H1 (cell line): ENCODE data around the gene CDC45. TPM values are rescaled to one million over a fixed set of nuclear protein-coding genes. Genes with fewer than 3 reads are reported as not detected.

ENCODE experiments used
- CTCF ChIA-PET: fragments of 300-600 bp; sonication (Branson Sonifier 250); formaldehyde crosslinking; loops from one replicate; lab custom pipeline; 2021; ENCODE audit not compliant: partially characterized antibody; lab: Charles Lee
- POLR2A ChIA-PET: fragments of 300-600 bp; sonication (Branson Sonifier 250); formaldehyde crosslinking; loops from one replicate; lab custom pipeline; 2021; ENCODE audit warnings: inconsistent platforms; ENCODE audit not compliant: partially characterized antibody; lab: Charles Lee
- DNase-seq, 2 experiments: peaks; one replicate each; pipeline versions ENCODE4 v3.0.0 to v3.0.0-alpha.2; 2010 to 2022; ENCODE audit warnings: low spot score in 2 of 2, low read depth in 1 of 2, mixed read lengths in 1 of 2
- FAIRE-seq: peaks from 2 replicates; lab custom pipeline; 2011; peaks lifted over from hg19 to GRCh38; lab: Jason Lieb, UNC
- H2AFZ ChIP-seq: 2 replicates; pipeline ENCODE4 v1.8.1; 2012; ENCODE audit warnings: low read length, inconsistent platforms
- H2AK5ac ChIP-seq: 2 replicates; pipeline ENCODE4 v1.6.1; 2013; ENCODE audit warnings: low read depth, low read length
- H2BK120ac ChIP-seq: replicated peaks from 2 replicates; pipeline ENCODE3; 2013; ENCODE audit warnings: low read depth, low read length, inconsistent platforms
- H2BK12ac ChIP-seq: 2 replicates; pipeline ENCODE4 v1.6.1; 2013; ENCODE audit warnings: low read depth, low read length
- H2BK15ac ChIP-seq: 2 replicates; pipeline ENCODE4 v1.6.1; 2013; ENCODE audit warnings: low read length
- H2BK20ac ChIP-seq: 2 replicates; pipeline ENCODE4 v1.6.1; 2013; ENCODE audit warnings: low read length
- H2BK5ac ChIP-seq: 2 replicates; pipeline ENCODE4 v1.6.1; 2013; ENCODE audit warnings: low read depth, low read length
- H3K14ac ChIP-seq: 2 replicates; pipeline ENCODE4 v1.6.1; 2013; ENCODE audit warnings: inconsistent platforms; ENCODE audit not compliant: insufficient read length
- H3K18ac ChIP-seq: 2 replicates; pipeline ENCODE4 v1.6.1; 2013; ENCODE audit warnings: low read length; ENCODE audit errors: extremely low read depth
- H3K23ac ChIP-seq: 2 replicates; pipeline ENCODE4 v1.6.1; 2013; ENCODE audit warnings: inconsistent platforms; ENCODE audit not compliant: insufficient read length
- H3K23me2 ChIP-seq: 2 replicates; pipeline ENCODE4 v1.6.1; 2013; ENCODE audit warnings: low read depth, low read length
- H3K27ac ChIP-seq: 2 replicates; pipeline ENCODE4 v1.6.1; 2011; ENCODE audit warnings: low read depth, low read length, inconsistent platforms
- H3K27me3 ChIP-seq, 4 experiments: replicated peaks in 1 of 4; 1 replicate in 1 of 4; 2 replicates in 3 of 4; pipeline versions ENCODE4 v1.6.1 to v1.8.1; 2011 to 2013; ENCODE audit warnings: low read length in 3 of 4, mild to moderate bottlenecking in 3 of 4, inconsistent platforms in 2 of 4, mixed read lengths in 2 of 4, moderate library complexity in 1 of 4; ENCODE audit not compliant: control insufficient read depth in 3 of 4, insufficient read depth in 3 of 4; ENCODE audit errors: extremely low read depth in 1 of 4
- H3K36me3 ChIP-seq, 4 experiments: 2 replicates each; pipeline versions ENCODE4 v1.6.1 to v1.8.1; 2011 to 2013; ENCODE audit warnings: mild to moderate bottlenecking in 4 of 4, low read length in 3 of 4, moderate library complexity in 2 of 4, control low read depth in 1 of 4, inconsistent platforms in 1 of 4; ENCODE audit not compliant: insufficient read depth in 4 of 4, control insufficient read depth in 2 of 4
- H3K4ac ChIP-seq: replicated peaks from 2 replicates; pipeline ENCODE3; 2013; ENCODE audit warnings: low read length, low read depth, mixed read lengths, inconsistent platforms; ENCODE audit not compliant: insufficient read length
- H3K4me1 ChIP-seq, 4 experiments: replicated peaks in 1 of 4; 1 replicate in 1 of 4; 2 replicates in 3 of 4; pipeline versions ENCODE4 v1.6.1 to v1.8.1; 2011 to 2013; ENCODE audit warnings: low read length in 3 of 4, inconsistent platforms in 2 of 4, mixed read lengths in 1 of 4; ENCODE audit not compliant: insufficient read depth in 4 of 4, control insufficient read depth in 3 of 4
- H3K4me2 ChIP-seq, 2 experiments: 2 replicates each; pipeline versions ENCODE4 v1.6.1 to v1.8.1; 2011 to 2013; ENCODE audit warnings: low read depth in 2 of 2, low read length in 2 of 2, control low read depth in 1 of 2, inconsistent platforms in 1 of 2, mild to moderate bottlenecking in 1 of 2; ENCODE audit not compliant: insufficient read depth in 1 of 2
- H3K4me3 ChIP-seq, 4 experiments: fragments of 200-600, 300-600 bp in 1 of 4; sonication (generic), shearing (Covaris generic), sonication (Bioruptor Twin) in 1 of 4; 2 replicates each; pipeline versions ENCODE4 v1.5.1 to v1.8.1; 2011 to 2016; ENCODE audit warnings: low read length in 4 of 4, low read depth in 3 of 4, control low read depth in 2 of 4, inconsistent platforms in 2 of 4, mild to moderate bottlenecking in 2 of 4, mixed read lengths in 1 of 4, moderate library complexity in 1 of 4; ENCODE audit not compliant: insufficient read depth in 2 of 4; ENCODE audit errors: extremely low read depth in 1 of 4
- H3K56ac ChIP-seq: replicated peaks from 2 replicates; pipeline ENCODE3; 2013; ENCODE audit warnings: low read depth, mild to moderate bottlenecking, mixed read lengths, low read length, inconsistent platforms; ENCODE audit not compliant: insufficient read length
- H3K79me1 ChIP-seq: 2 replicates; pipeline ENCODE4 v1.6.1; 2013; ENCODE audit warnings: low read depth, low read length, control low read depth
- H3K79me2 ChIP-seq, 2 experiments: 2 replicates each; pipeline versions ENCODE4 v1.6.1 to v1.8.1; 2012 to 2013; ENCODE audit warnings: low read length in 2 of 2, mild to moderate bottlenecking in 2 of 2, inconsistent platforms in 1 of 2; ENCODE audit not compliant: insufficient read depth in 2 of 2, control insufficient read depth in 1 of 2
- H3K9ac ChIP-seq, 4 experiments: replicated peaks in 1 of 4; 1 replicate in 1 of 4; 2 replicates in 3 of 4; pipeline versions ENCODE4 v1.6.1 to v1.8.1; 2011 to 2013; ENCODE audit warnings: low read depth in 3 of 4, low read length in 3 of 4, control low read depth in 2 of 4, mild to moderate bottlenecking in 2 of 4, moderate library complexity in 2 of 4, inconsistent platforms in 1 of 4; ENCODE audit errors: extremely low read depth in 1 of 4
- H3K9me3 ChIP-seq, 2 experiments: 2 replicates each; pipeline versions ENCODE4 v1.6.1 to v1.8.1; 2012 to 2013; ENCODE audit warnings: mild to moderate bottlenecking in 2 of 2, moderate library complexity in 2 of 2, control low read depth in 1 of 2, inconsistent platforms in 1 of 2, low read depth in 1 of 2, low read length in 1 of 2, mixed read lengths in 1 of 2; ENCODE audit not compliant: insufficient read depth in 2 of 2
- H4K20me1 ChIP-seq, 2 experiments: replicated peaks in 1 of 2; 2 replicates each; pipeline versions ENCODE3 to v1.8.1; 2011 to 2013; ENCODE audit warnings: inconsistent platforms in 2 of 2, low read length in 2 of 2, mild to moderate bottlenecking in 1 of 2; ENCODE audit not compliant: insufficient read depth in 2 of 2, control insufficient read depth in 1 of 2
- H4K5ac ChIP-seq: 2 replicates; pipeline ENCODE4 v1.6.1; 2013; ENCODE audit warnings: low read length, low read depth, mixed read lengths, inconsistent platforms; ENCODE audit not compliant: insufficient read length
- H4K8ac ChIP-seq: 2 replicates; pipeline ENCODE4 v1.8.0; 2013; ENCODE audit warnings: mild to moderate bottlenecking, moderate library complexity, low read length, inconsistent platforms; ENCODE audit not compliant: insufficient read depth; ENCODE audit errors: extremely low read depth
- H4K91ac ChIP-seq: replicated peaks from 2 replicates; pipeline ENCODE3; 2013; ENCODE audit warnings: low read length, mixed read lengths, inconsistent platforms; ENCODE audit not compliant: insufficient read length
- BCL11A ChIP-seq, 2 experiments: IDR thresholded peaks; one replicate each; pipeline ENCODE4 v1.6.1; 2011; ENCODE audit warnings: low read depth in 2 of 2, low read length in 2 of 2, mild to moderate bottlenecking in 2 of 2
- CHD2 ChIP-seq: IDR thresholded peaks from 2 replicates; pipeline ENCODE4 v1.6.1; 2012; ENCODE audit warnings: low read length, improper control_type of control experiment
- GTF2F1 ChIP-seq: IDR thresholded peaks from 2 replicates; pipeline ENCODE4 v1.6.1; 2012; ENCODE audit warnings: low read depth, low read length, improper control_type of control experiment, borderline replicate concordance
- HDAC2 ChIP-seq, 2 experiments: fragments of 300-600 bp in 1 of 2; sonication (generic) in 1 of 2; IDR thresholded peaks; 2 replicates each; pipeline ENCODE4 v1.6.1; 2011 to 2012; ENCODE audit warnings: low read depth in 2 of 2, low read length in 2 of 2, mild to moderate bottlenecking in 2 of 2, moderate library complexity in 2 of 2, borderline replicate concordance in 1 of 2, inconsistent platforms in 1 of 2
- HDAC6 ChIP-seq: IDR thresholded peaks from one replicate; pipeline ENCODE4 v1.7.1; 2012; ENCODE audit warnings: low read depth, mild to moderate bottlenecking, inconsistent platforms, low read length, moderate library complexity
- PHF8 ChIP-seq: fragments of 200-600 bp; sonication (generic); conservative IDR thresholded peaks from 2 replicates; pipeline ENCODE4 v1.7.1; 2012; ENCODE audit warnings: low read depth, mild to moderate bottlenecking, inconsistent platforms, low read length, moderate library complexity
- RAD21 ChIP-seq, 2 experiments: IDR thresholded peaks in 1 of 2; conservative IDR thresholded peaks in 1 of 2; 2 replicates each; pipeline ENCODE4 v1.6.1; 2011; ENCODE audit warnings: low read depth in 2 of 2, low read length in 2 of 2, improper control_type of control experiment in 1 of 2, inconsistent platforms in 1 of 2, mild to moderate bottlenecking in 1 of 2, moderate library complexity in 1 of 2
- SAP30 ChIP-seq: fragments of 300-600 bp; sonication (generic); IDR thresholded peaks from 2 replicates; pipeline ENCODE4 v1.7.1; 2012; ENCODE audit warnings: low read length, moderate library complexity, mild to moderate bottlenecking, inconsistent platforms; ENCODE audit not compliant: insufficient read depth, insufficient replicate concordance
- SUZ12 ChIP-seq: fragments of 200-600 bp; sonication (generic); IDR thresholded peaks from 2 replicates; pipeline ENCODE4 v1.6.1; 2012; ENCODE audit warnings: mild to moderate bottlenecking, inconsistent platforms, low read length, moderate library complexity, mixed read lengths
- TAF7 ChIP-seq: optimal IDR thresholded peaks from 2 replicates; pipeline ENCODE3; 2011; ENCODE audit warnings: low read depth, mild to moderate bottlenecking, inconsistent platforms, low read length, moderate library complexity, borderline replicate concordance
- TCF12 ChIP-seq: IDR thresholded peaks from 2 replicates; pipeline ENCODE4 v1.6.1; 2011; ENCODE audit warnings: low read depth, mild to moderate bottlenecking, low read length
- WGBS, 2 experiments: shearing (Covaris generic) in 1 of 2; methylation state at CpG; one replicate each; pipeline versions ENCODE4 v1.1.6 to v1.1.7; 2013 to 2015; ENCODE audit warnings: low lambda C conversion rate in 2 of 2, mixed read lengths in 2 of 2, inconsistent platforms in 1 of 2, low coverage in 1 of 2, missing lambda C conversion rate in 1 of 2; ENCODE audit not compliant: insufficient replicate concordance in 2 of 2, insufficient coverage in 1 of 2, insufficient read length in 1 of 2; ENCODE audit errors: extremely low coverage in 1 of 2, missing lambda C conversion rate in 1 of 2; 5-methylcytosine and 5-hydroxymethylcytosine counted together
- polyA plus RNA-seq, 7 experiments: library from polyadenylated mRNA; depleted of rRNA in 3 of 7; stranded (reverse) in 5 of 7; unstranded in 2 of 7; fragments of >200 nt in 5 of 7; fragments of 200-250 nt in 2 of 7; gene quantifications; 1 replicate in 5 of 7; 2 replicates in 1 of 7; 4 replicates in 1 of 7; pipeline versions ENCODE4 v1.2.1 to v1.2.3, GENCODE V29; 2011 to 2013; ENCODE audit warnings: missing spikeins in 2 of 7, mixed read lengths in 2 of 7
- total RNA-seq: library from RNA; stranded (reverse); fragmentation: NEBNext Ultra II Directional; extraction: Animal tissue kit (Norgen Biotek cat#: 25700); gene quantifications from 2 replicates; pipeline ENCODE4 v1.2.1, GENCODE V29; 2021

CDC45 gene
- total and polyA plus RNA-seq, 2 of the 8 experiments (the other 6 are each of a cell fraction or from before 2014, with no cell fraction given): 31.9 to 37.7 TPM

DNA sequence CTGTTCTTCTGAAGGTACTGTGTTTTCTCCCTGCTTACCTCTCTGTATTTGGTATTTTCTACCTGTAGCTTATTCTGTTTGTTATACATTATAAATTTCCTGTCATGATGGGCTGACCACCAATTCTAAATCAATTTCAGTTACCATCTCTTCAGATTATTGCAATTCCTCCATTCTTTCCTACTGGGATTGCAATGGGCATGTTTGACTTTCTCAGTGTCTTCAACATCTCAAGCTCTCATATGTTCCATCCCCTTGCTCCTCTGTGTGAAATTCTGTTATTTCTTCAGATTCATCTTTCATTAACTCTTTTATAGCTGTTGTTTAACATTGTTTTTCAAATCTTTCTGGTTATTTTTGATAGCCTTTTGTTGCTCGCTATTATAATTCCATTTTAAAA, 16.7 kb upstream of the CDC45 start:
- Histone ChIP-seq H3K79me2 (no peaks in the 10 kb centered on the region), H3K27ac (no peak overlapping the region), H2BK15ac (no peak overlapping the region), H3K4ac (no peak overlapping the region), H3K79me1 (no peaks in the 10 kb centered on the region), H2BK20ac (no peak overlapping the region), H2BK12ac (no peak overlapping the region), H2AK5ac (no peak overlapping the region), H4K91ac (no peak overlapping the region), H4K8ac (no peak overlapping the region), H3K4me3 (no peak overlapping the region), H3K4me1 (no peaks in the 10 kb centered on the region), H3K56ac (no peak overlapping the region), H3K14ac (no peak overlapping the region), H3K23ac (no peak overlapping the region), H3K18ac (no peak overlapping the region), H2AFZ (no peak overlapping the region), H3K4me2 (no peak overlapping the region), H2BK120ac (no peak overlapping the region), H3K9ac (no peak overlapping the region), H3K23me2 (no peaks in the 10 kb centered on the region), H2BK5ac (no peak overlapping the region), H4K20me1 (peaks cover under 1% of the 10 kb centered on the region in 2 experiments), H3K27me3 (no peaks in the 10 kb centered on the region), H4K5ac (no peak overlapping the region), H3K36me3 (peaks cover 9 to 47% (median 32%) of the 10 kb centered on the region in 4 experiments), H3K9me3 (no peaks in the 10 kb centered on the region)
- WGBS, 2 experiments: 86% methylated on average over 1 of the region's 1 CpG; no CpG with 5 or more reads in 1 of the 2 experiments
- ChIA-PET CTCF (interaction anchor here (4.6 kb wide), 1 partner anchor 10 kb away, joined by 34 read pairs; no protein-coding TSS in a partner anchor), POLR2A (interaction anchor here (1.3 kb wide), 1 partner anchor 17 kb away, joined by 6 read pairs; the partner anchor contains the start of gene CDC45)
- TF ChIP-seq PHF8 (no peak), TAF7 (no peak), BCL11A (IDR thresholded peaks at IDR 0.05; ENCODE audit: low read depth in 2 of 2, low read length in 2 of 2) (no peak), CHD2 (no peak), SAP30 (no peak), HDAC6 (no peak), TCF12 (no peak), SUZ12 (no peak), RAD21 (IDR thresholded peaks at IDR 0.05 in 1 of 2, conservative IDR thresholded peaks at IDR 0.05 in 1 of 2; ENCODE audit: low read depth in 2 of 2, low read length in 2 of 2) (no peak), GTF2F1 (no peak), HDAC2 (IDR thresholded peaks at IDR 0.05; ENCODE audit: borderline replicate concordance in 1 of 2, low read depth in 2 of 2, low read length in 2 of 2) (no peak)
- DNase-seq: no peak
- no peak for FAIRE-seq
